Measurements from ENCODE around the gene TRNP1. TPM values are rescaled to one million over a fixed set of nuclear protein-coding genes. Genes with fewer than 3 reads are reported as not detected.

TRNP1 gene
- total and polyA plus RNA-seq, 10 of the 15 experiments (the other 5 are each of a cell fraction or from before 2014, with no cell fraction given) = 0.13 TPM; not detected in 9

- DNase-seq (ENCODE audit: low read depth, low spot score) = no peak
- H3K27me3 ChIP-seq (replicated peaks in 1 of 2; ENCODE audit: control insufficient read depth in 2 of 2, insufficient read depth in 2 of 2, low read length in 1 of 2) = no peaks in the 10 kb centered on the region
- H3K9ac ChIP-seq (ENCODE audit: control insufficient read depth, insufficient read depth, low read length) = no peak overlapping the region
- RAD21 ChIA-PET (ENCODE audit: unreplicated experiment) = no interaction called here
- H4K20me1 ChIP-seq (ENCODE audit: control insufficient read depth, insufficient read depth) = no peaks in the 10 kb centered on the region
- POLR2A ChIA-PET = interaction anchor here (0.7 kb wide), 1 partner anchor 412 kb away, joined by 4 read pairs; no protein-coding TSS in a partner anchor
- H3K36me3 ChIP-seq (ENCODE audit: control insufficient read depth in 2 of 2, insufficient read depth in 2 of 2, low read length in 1 of 2) = no peaks in the 10 kb centered on the region
- CTCF ChIA-PET = no interaction called here
- no peaks in the 10 kb centered on the region for H3K4me1 ChIP-seq (ENCODE audit: control insufficient read depth, insufficient read depth, low read length)
- no peaks in the 10 kb centered on the region; the same call in 2 of the 3 replicates for H3K9me3 ChIP-seq (replicated peaks; ENCODE audit: control insufficient read depth, insufficient read depth, low read length)
- no peak for FAIRE-seq
- 86% methylated on average over 5 of the region's 5 CpGs for WGBS (ENCODE audit: insufficient coverage, insufficient replicate concordance, low lambda C conversion rate, missing lambda C conversion rate)
- BruUV-seq (replicated peaks) = no TSS peak
- in situ Hi-C loops (cut with MboI) = no loop called here
- no peaks in the 10 kb centered on the region for H3K79me2 ChIP-seq (ENCODE audit: control insufficient read depth, insufficient read depth, low read length)
- no peak overlapping the region for H2AFZ ChIP-seq (ENCODE audit: control insufficient read depth, low read depth, low read length)
- SMC1A ChIA-PET (ENCODE audit: uncharacterized antibody, unreplicated experiment) = no interaction called here
- H3K27ac ChIP-seq (ENCODE audit: control insufficient read depth, insufficient read depth) = no peak overlapping the region
- no peak for ATAC-seq
- no peak overlapping the region for H3K4me3 ChIP-seq
- intact Hi-C loops (cut with micrococcal nuclease; ENCODE audit: unreplicated experiment) = no loop called here
- H3K4me2 ChIP-seq (ENCODE audit: control insufficient read depth, insufficient read depth) = no peak overlapping the region
- TF ChIP-seq ASH2L (IDR thresholded peaks at IDR 0.05; ENCODE audit: borderline replicate concordance, low read depth) (no peak), RUNX3 (IDR thresholded peaks at IDR 0.05; ENCODE audit: low read length) (no peak), ATF7 (IDR thresholded peaks at IDR 0.05; ENCODE audit: low read depth) (no peak), SIX5 (IDR thresholded peaks at IDR 0.05; ENCODE audit: low read depth, low read length, severe bottlenecking) (no peak), USF1 (IDR thresholded peaks at IDR 0.05; ENCODE audit: borderline replicate concordance, extremely low read length, insufficient read depth, low read depth, low read length) (no peak), STAT3 (IDR thresholded peaks at IDR 0.05; ENCODE audit: low read depth, low read length) (no peak), PAX5 (IDR thresholded peaks at IDR 0.05; ENCODE audit: borderline replicate concordance, low read depth, low read length) (no peak), RFX5 (IDR thresholded peaks at IDR 0.05; ENCODE audit: low read depth, low read length) (no peak), CTCF (IDR thresholded peaks at IDR 0.05 in 2 of 3, conservative IDR thresholded peaks at IDR 0.05 in 1 of 3; ENCODE audit: control insufficient read depth in 2 of 3, extremely low read depth in 1 of 3, insufficient read depth in 1 of 3, low read depth in 3 of 3, low read length in 3 of 3) (no peak), EGR1 (IDR thresholded peaks at IDR 0.05; ENCODE audit: borderline replicate concordance in 1 of 2, low read depth in 2 of 2, low read length in 2 of 2) (no peak), SMAD5 (IDR thresholded peaks at IDR 0.05; ENCODE audit: low read depth) (no peak), SMC3 (IDR thresholded peaks at IDR 0.05; ENCODE audit: borderline replicate concordance, low read length) (no peak), SREBF1 (IDR thresholded peaks at IDR 0.05; ENCODE audit: low read length) (no peak)
- TF ChIP-seq, protein P1, sequence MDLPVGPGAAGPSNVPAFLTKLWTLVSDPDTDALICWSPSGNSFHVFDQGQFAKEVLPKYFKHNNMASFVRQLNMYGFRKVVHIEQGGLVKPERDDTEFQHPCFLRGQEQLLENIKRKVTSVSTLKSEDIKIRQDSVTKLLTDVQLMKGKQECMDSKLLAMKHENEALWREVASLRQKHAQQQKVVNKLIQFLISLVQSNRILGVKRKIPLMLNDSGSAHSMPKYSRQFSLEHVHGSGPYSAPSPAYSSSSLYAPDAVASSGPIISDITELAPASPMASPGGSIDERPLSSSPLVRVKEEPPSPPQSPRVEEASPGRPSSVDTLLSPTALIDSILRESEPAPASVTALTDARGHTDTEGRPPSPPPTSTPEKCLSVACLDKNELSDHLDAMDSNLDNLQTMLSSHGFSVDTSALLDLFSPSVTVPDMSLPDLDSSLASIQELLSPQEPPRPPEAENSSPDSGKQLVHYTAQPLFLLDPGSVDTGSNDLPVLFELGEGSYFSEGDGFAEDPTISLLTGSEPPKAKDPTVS (IDR thresholded peaks at IDR 0.05; ENCODE audit: low read depth, low read length) = no peak
- TF ChIP-seq, protein P2, sequence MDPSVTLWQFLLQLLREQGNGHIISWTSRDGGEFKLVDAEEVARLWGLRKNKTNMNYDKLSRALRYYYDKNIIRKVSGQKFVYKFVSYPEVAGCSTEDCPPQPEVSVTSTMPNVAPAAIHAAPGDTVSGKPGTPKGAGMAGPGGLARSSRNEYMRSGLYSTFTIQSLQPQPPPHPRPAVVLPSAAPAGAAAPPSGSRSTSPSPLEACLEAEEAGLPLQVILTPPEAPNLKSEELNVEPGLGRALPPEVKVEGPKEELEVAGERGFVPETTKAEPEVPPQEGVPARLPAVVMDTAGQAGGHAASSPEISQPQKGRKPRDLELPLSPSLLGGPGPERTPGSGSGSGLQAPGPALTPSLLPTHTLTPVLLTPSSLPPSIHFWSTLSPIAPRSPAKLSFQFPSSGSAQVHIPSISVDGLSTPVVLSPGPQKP (IDR thresholded peaks at IDR 0.05; ENCODE audit: low read depth, low read length) = no peak
- TF ChIP-seq, protein P3, sequence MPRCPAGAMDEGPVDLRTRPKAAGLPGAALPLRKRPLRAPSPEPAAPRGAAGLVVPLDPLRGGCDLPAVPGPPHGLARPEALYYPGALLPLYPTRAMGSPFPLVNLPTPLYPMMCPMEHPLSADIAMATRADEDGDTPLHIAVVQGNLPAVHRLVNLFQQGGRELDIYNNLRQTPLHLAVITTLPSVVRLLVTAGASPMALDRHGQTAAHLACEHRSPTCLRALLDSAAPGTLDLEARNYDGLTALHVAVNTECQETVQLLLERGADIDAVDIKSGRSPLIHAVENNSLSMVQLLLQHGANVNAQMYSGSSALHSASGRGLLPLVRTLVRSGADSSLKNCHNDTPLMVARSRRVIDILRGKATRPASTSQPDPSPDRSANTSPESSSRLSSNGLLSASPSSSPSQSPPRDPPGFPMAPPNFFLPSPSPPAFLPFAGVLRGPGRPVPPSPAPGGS (IDR thresholded peaks at IDR 0.05; ENCODE audit: borderline replicate concordance, insufficient read depth, low read depth, low read length, poor library complexity, severe bottlenecking) = no peak
Observed at GRCh38 chr1:26953374-26953773, 40.1 kb upstream of the TRNP1 start.

Measured in GM12878 (cell line).